GM06990 (cell line): ENCODE data around the gene RBM5.

Experiments used
- DNase-seq: peaks from one replicate; pipeline ENCODE4 v3.0.0-alpha.2; 2011; ENCODE audit not compliant: insufficient read length; ENCODE audit errors: extremely low read depth
- H3K27me3 ChIP-seq: replicated peaks from 2 replicates; pipeline ENCODE4 v1.6.0; 2011; ENCODE audit warnings: low read length; ENCODE audit not compliant: control insufficient read depth, insufficient read depth
- H3K36me3 ChIP-seq: 2 replicates; pipeline ENCODE4 v1.5.1; 2011; ENCODE audit warnings: low read length; ENCODE audit not compliant: control insufficient read depth, insufficient read depth
- H3K4me3 ChIP-seq: replicated peaks from 2 replicates; pipeline ENCODE4 v1.5.1; 2011; ENCODE audit warnings: low read depth, mild to moderate bottlenecking, control low read depth, low read length
- CTCF ChIP-seq: IDR thresholded peaks from 2 replicates; pipeline ENCODE4 v1.5.1; 2011; ENCODE audit warnings: low read length, control low read depth, mild to moderate bottlenecking, inconsistent platforms; ENCODE audit not compliant: insufficient read depth, poor library complexity, severe bottlenecking

RBM5 gene

DNA sequence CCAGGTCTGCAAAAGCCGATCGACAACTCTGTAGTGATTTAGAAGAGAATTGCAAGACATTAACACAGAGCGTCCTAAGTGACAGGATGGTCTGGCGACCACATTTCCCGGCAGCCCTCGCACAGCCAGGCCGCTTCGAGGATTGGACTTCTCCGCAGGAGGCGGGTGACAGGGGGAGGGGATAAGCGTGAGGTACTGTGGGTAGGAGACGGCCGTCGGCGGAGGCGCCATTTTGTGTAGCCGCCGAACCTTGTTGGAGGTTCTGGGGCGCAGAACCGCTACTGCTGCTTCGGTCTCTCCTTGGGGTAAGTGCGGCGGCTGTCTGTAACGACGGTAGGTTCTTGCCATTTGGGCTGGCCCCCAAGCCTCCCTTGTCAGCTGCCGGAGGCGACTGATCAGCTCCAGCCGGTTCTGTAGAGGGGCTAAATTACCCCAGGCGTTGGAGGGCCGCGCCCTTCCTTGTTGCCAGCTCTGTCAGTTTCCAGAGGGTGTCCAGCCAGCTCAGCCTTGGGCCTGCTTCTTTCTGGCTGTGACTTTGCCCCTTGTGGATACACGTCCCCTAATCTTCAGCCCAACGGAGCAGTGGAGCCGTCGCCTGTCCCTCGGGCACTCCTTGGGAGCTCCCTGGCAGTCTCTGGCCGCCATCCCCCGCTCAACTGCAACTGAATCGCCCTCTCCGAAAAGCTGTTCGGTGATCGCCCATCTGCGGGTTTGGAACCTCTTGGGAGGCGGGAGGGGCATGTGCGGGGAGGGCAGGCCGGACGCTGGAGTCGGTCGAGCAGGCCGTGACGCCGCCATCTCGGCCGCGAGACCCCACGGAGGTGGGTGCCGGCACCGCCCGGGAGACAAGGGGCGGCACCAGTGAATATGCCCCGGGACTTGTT is at the start of gene RBM5:
RBM5 (plus strand) TSS at position 195 of the 884 bp plus-strand sequence. CDS start 1,516 bp downstream, outside the sequence.
- TF ChIP-seq CTCF = no peak
- no peaks in the 10 kb centered on the region for H3K27me3 ChIP-seq
- H3K4me3 ChIP-seq = peak within 1 kb of the TSS; percentile 88
- DNase-seq = peak; percentile 87
- H3K36me3 ChIP-seq = peaks cover 14% of the 10 kb centered on the region

DNA sequence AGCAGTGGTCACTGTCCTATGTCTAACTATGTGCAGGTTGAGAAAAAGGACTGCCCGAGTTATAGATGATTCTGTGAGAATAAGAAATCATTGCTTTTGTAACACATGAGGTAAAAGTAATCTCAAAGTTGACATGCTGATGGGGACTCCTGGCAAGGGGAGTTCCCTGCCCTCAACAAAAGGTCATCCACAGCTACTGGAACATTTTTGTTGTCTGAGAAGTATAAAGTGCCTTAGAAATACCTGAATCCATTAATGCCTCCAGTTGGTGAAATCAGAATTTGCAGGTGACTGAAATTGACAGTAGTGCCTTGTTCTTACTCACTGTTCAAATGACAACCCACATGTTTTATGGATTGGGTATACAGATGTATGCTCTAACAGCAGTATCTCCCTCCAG is 43.7 kb upstream of the RBM5 start:
- peaks cover 8% of the 10 kb centered on the region for H3K36me3 ChIP-seq
- no peak for TF ChIP-seq CTCF

GRCh38 chr3:50047426-50047825 is 41.3 kb upstream of the RBM5 start:
- Histone ChIP-seq H3K27me3 (no peaks in the 10 kb centered on the region), H3K4me3 (no peak overlapping the region), H3K36me3 (peaks cover 8% of the 10 kb centered on the region)
- TF ChIP-seq CTCF = no peak
- no peak for DNase-seq

More for the DNA sequence above, 43.7 kb upstream of the RBM5 start:
- H3K27me3 ChIP-seq = no peaks in the 10 kb centered on the region
- DNase-seq = no peak
- H3K4me3 ChIP-seq = no peak overlapping the region

DNA sequence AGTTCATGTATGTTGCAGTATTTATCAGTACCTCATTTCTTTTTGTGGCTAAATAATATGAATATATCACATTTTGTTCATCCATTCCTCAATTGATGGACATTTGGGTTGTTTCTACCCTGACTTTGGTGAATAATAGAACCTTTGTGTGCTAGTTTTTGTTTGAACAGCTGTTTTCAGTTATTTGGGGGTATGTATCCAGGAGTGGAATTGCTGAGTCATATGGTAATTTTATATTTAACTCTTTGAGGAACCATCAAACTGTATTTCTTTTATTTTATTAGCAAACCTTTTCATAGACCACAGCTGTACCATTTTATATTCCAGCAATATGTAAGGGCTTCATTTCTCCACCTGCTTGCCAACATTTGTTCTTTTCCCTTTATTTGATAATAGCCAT is 38.4 kb upstream of the RBM5 start:
- DNase-seq = no peak
- peaks cover 10% of the 10 kb centered on the region for H3K36me3 ChIP-seq
- no peak for TF ChIP-seq CTCF
- H3K27me3 ChIP-seq = no peaks in the 10 kb centered on the region
- H3K4me3 ChIP-seq = no peak overlapping the region

DNA sequence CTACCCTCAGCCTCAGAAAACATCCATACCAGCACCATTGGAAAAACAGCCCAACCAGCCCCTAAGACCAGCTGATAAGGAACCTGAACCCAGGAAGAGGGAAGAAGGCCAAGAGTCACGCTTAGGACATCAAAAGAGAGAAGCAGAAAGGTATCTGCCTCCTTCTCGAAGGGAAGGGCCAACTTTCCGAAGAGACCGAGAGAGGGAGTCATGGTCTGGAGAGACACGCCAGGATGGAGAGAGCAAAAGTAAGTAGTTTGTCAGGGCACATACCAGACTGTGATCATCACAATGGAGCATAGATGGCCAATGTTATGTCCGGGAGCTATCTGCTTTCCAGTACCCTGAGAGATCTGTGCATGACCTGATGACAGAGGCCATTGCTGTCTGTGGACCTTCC is 31.0 kb upstream of the RBM5 start:
- H3K4me3 ChIP-seq = no peak overlapping the region

More for the DNA sequence above, 31.0 kb upstream of the RBM5 start:
- no peak for DNase-seq
- no peak for TF ChIP-seq CTCF
- peaks cover 19% of the 10 kb centered on the region for H3K36me3 ChIP-seq
- no peaks in the 10 kb centered on the region for H3K27me3 ChIP-seq
